Measurements from ENCODE around the gene ENTPD6.

Gene ENTPD6

DNA sequence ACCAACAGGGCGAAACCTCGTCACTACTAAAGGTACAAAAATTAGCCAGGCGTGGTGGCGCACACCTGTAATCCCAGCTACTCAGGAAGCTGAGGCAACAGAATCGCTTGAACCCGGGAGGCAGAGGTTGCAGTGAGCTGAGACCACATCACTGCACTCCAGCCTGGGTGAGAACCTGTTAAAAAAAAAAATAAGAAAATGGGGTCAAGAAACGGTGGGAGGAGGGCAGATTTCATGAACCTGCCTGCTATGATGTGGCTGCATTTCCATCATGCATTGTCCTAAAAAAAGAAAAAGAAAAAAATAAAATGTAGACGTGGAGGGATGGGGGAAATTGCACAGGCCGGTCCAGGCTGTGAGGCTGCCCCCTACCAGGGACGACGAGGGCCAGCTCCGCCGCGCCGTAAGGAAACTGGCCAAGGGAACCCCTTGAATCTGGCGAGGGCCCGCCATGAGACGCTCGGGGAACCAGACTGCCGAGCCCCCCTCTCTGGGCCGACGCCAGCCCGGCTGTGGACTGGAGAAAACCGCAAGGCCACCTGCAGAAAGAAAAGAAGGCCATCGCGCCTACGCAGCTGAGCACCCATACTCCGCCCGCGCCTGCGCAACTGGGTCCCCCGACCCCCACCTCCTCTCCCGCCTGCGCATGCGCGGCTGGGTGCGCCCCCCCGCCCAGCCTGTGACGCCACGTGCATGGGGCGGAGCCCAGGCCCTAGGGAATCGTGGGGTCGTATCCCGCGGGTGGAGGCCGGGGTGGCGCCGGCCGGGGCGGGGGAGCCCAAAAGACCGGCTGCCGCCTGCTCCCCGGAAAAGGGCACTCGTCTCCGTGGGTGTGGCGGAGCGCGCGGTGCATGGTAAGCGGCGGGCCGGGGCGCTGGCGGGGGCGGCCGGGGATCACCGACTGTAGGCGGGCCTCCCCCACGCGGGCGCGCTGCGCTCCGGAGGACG, at the start of gene ENTPD6:
TSS of gene ENTPD6 (plus strand) at position 699 of the 948 bp plus-strand sequence. CDS start 10,825 bp downstream, outside the sequence.
- DNase-seq (ENCODE audit: low spot score), result peak; percentile 99
- TF ChIP-seq CTCF (conservative IDR thresholded peaks at IDR 0.05; ENCODE audit: low read depth), result no peak; the same call in 1 of the 2 replicates
- peak within 1 kb of the TSS; percentile 78 for H3K27ac ChIP-seq
- POLR2A ChIA-PET (ENCODE audit: low non-redundant PET), result no interaction called here
- CTCF ChIA-PET, result interaction anchor here (0.6 to 1.0 kb wide), 2 partner anchors 9 to 212 kb away, joined by 3 read pairs; partner anchors contain the start of gene GINS1

- POLR2A ChIA-PET (ENCODE audit: low non-redundant PET), result no interaction called here
- CTCF ChIA-PET, result interaction anchor here (1.2 kb wide), 1 partner anchor 155 kb away, joined by 3 read pairs; no protein-coding TSS in a partner anchor
- TF ChIP-seq CTCF (conservative IDR thresholded peaks at IDR 0.05; ENCODE audit: low read depth), result no peak
- DNase-seq (ENCODE audit: low spot score), result no peak
- H3K27ac ChIP-seq, result no peak overlapping the region
Observed at GRCh38 chr20:25146976-25147375, 48.5 kb upstream of the ENTPD6 start.

- TF ChIP-seq CTCF (conservative IDR thresholded peaks at IDR 0.05; ENCODE audit: low read depth), result no peak
- POLR2A ChIA-PET (ENCODE audit: low non-redundant PET), result no interaction called here
- DNase-seq (ENCODE audit: low spot score), result no peak
- CTCF ChIA-PET, result interaction anchor here (1.2 kb wide), 1 partner anchor 154 kb away, joined by 3 read pairs; no protein-coding TSS in a partner anchor
- H3K27ac ChIP-seq, result no peak overlapping the region
Observed at GRCh38 chr20:25147716-25148115, 47.8 kb upstream of the ENTPD6 start.

GRCh38 chr20:25148181-25148981, 47.1 kb upstream of the ENTPD6 start:
- CTCF ChIA-PET, result interaction anchor here (1.2 kb wide), 1 partner anchor 154 kb away, joined by 3 read pairs; no protein-coding TSS in a partner anchor
- peak; percentile 20 for DNase-seq (ENCODE audit: low spot score)
- H3K27ac ChIP-seq, result no peak overlapping the region
- POLR2A ChIA-PET (ENCODE audit: low non-redundant PET), result no interaction called here
- no peak for TF ChIP-seq CTCF (conservative IDR thresholded peaks at IDR 0.05; ENCODE audit: low read depth)

DNA sequence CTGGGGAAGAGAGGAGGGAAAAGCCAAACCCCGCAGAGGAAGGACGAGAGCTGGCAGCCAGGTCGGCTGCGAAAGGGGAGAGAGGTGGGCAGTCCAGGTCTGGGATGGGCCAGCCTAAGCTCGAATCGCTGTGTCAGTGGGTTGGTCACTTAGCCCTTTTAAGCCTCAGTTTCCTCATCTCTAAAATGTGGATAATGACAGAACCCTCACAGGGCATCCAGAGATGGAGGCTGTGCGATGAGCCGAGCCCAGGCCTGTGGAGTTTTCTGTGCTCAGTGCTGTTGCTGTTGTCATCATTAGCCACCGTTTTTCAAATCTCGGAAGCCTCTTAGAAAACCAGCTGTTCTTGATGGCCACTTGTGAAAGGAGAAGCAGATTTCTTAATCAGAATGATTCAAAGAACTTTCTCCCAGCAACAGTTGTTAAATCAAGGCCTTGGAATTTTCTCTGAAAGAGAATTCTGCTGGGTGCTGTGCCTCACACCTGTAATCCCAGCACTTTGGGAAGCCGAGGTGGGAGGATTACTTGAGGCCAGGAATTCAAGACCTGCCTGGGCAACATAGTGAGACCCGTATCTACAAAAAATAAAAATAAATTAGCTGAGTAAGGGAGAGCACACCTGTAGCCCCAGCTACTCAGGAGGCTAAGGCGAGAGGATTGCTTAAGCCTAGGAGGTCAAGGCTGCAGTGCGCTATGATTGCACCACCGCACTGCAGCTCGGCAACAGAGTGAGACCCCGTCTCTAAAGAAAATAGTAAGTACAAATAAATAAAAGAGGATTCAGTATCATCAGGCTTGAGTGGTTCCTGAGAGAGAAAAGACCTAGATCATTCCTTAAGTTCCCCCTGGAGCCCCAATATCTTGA, 46.3 kb upstream of the ENTPD6 start:
- ChIA-PET CTCF (interaction anchor here (0.6 kb wide), 1 partner anchor 191 kb away, joined by 3 read pairs; no protein-coding TSS in a partner anchor), POLR2A (ENCODE audit: low non-redundant PET) (no interaction called here)
- H3K27ac ChIP-seq, result no peak overlapping the region
- DNase-seq (ENCODE audit: low spot score), result no peak
- TF ChIP-seq CTCF (conservative IDR thresholded peaks at IDR 0.05; ENCODE audit: low read depth), result no peak
